Activated CD8-positive, alpha-beta memory T cell treated with anti-CD3 and anti-CD28 coated beads for 24 hours (primary cell): Measurements from ENCODE around the gene KRT6A.
A peak's percentile ranks its signal among the peaks of the same experiment; 100 is the strongest.

Experiments
- DNase-seq: peaks from one replicate; pipeline ENCODE4 v3.0.0-alpha.2; 2020

Gene KRT6A

GRCh38 chr12:52524241-52524897 lies 31.3 kb upstream of the KRT6A start:
- DNase-seq, result peak; percentile 26

GRCh38 chr12:52523824-52524223 lies 30.8 kb upstream of the KRT6A start:
- peak; percentile 28 for DNase-seq

- peak; percentile 50 for DNase-seq
Measured at GRCh38 chr12:52522346-52523011, 29.4 kb upstream of the KRT6A start.

GRCh38 chr12:52521568-52522266 lies 28.7 kb upstream of the KRT6A start:
- DNase-seq, result peak; percentile 32

GRCh38 chr12:52521175-52521567 lies 28.1 kb upstream of the KRT6A start:
- no peak for DNase-seq

DNA sequence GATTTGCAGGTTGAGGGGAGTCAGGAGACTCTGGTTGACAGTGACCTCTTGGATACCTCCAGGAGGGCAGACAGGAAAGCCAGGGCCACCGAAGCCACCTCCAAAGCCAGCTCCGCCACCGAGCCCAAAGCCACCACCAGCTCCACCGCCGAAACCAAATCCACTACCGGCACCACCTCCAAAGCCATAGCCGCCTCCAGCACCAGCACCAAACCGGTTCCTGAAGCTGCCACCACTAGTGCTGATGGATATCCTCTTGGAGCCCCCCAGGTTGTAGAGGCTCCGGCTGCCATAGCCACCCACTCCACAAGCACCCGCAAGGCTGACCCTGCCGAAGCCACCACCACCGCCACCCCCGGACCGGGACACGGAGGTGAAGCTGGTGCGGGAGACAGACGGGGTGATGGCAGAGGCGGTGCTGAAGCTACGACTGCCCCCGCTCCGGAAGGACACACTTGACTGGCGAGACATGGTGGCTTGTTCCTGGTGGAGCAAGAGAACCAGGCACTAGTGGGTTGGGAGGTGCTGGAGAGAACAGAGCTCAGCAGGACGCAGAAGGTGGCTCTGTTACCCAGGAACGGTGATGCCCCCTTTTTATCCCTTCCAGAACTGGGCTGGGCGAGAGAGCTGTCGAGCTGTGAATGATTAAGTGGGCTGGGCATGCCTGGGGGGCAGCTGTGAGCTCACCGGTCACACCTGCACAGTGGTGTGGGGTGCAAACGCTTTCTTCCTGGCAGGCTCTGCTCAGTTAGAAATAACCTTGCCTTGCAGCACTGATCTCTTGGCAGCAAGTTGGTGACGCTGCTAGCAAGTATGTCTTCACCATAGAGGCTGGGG lies 27.0 kb upstream of the KRT6A start, which contains the start of gene KRT5:
Gene KRT5, minus strand, starts transcription at position 569 of the 837 bp plus-strand sequence. Its CDS starts 98 bp downstream, at position 471.
- peak; percentile 33 for DNase-seq

- DNase-seq, result no peak
Measured at GRCh38 chr12:52519387-52519703, 26.3 kb upstream of the KRT6A start.

DNA sequence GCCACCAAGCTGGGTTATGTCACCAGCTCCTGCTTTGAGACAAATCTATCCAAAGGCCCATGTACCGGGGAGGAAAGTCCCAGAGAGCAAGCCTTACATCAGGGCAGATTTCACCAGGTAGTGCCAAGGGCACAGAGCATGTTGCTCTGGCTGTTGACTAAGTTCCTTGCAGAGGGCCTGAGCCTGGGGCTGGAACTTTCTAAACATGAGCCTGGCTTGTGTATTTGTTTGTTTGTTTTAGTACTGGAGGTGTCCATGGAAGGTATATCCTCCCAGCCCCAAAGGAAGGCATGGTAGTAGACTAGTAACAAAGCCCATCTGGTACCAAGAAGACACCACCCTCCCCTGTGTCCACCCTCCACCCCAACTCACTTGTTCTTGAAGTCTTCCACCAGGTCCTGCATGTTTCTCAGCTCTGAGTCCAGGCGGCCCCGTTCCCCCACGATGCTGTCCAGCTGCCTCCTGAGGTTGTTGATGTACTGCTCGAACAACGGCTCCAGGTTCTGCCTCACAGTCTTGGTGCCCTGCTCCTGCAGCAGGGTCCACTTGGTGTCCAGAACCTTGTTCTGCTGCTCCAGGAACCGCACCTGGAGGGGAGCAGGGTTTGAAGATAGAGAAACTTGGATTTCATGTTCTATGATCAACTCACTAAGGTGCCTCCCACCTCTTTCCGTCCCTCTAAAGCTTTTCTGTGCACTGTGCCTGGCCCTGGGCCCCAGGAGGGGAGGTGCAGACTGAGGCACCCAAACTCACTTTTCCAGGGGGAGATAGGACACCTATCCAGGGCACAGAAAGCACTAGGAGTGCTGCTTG lies 25.7 kb upstream of the KRT6A start:
- peak; percentile 26 for DNase-seq

- DNase-seq, result no peak
Measured at GRCh38 chr12:52517888-52518287, 24.8 kb upstream of the KRT6A start.

DNA sequence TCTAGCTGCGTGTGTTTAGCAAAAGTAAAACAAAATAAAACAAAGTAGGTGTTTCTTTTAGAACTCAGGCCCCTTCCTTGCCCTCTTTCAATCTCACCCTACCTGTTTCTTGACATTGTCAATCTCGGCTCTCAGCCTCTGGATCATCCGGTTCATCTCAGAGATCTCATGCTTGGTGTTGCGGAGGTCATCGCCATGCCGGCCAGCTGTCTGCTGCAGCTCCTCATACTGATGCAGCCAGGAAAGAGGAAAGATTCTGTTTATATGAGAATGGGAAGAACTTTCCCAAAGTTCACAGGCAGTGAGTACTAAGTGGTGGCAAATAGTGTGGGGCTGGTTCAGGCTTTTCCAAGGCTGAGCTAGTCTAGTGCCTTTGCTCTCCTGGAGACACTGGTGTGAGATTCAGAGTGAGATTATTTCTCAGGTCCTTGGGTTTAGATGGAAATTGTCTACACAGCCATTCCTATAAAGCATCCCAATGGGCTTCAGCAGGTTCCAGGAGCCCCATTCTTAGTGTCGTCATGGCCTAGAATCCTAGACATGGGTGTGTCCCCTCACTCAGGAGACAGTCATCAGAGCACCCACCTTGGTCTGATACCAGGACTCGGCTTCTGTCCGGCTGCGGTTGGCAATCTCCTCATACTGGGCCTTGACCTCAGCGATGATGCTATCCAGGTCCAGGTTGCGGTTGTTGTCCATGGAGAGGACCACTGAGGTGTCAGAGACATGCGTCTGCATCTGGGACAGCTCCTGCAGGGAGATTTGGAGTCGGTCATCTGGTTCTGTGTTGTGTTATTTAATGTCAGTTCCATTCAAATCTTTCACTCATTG lies 24.2 kb upstream of the KRT6A start:
- DNase-seq, result no peak

- DNase-seq, result peak; percentile 19
Measured at GRCh38 chr12:52515927-52516831, 23.1 kb upstream of the KRT6A start.

- DNase-seq, result no peak
Measured at GRCh38 chr12:52515319-52515646, 22.2 kb upstream of the KRT6A start.

DNA sequence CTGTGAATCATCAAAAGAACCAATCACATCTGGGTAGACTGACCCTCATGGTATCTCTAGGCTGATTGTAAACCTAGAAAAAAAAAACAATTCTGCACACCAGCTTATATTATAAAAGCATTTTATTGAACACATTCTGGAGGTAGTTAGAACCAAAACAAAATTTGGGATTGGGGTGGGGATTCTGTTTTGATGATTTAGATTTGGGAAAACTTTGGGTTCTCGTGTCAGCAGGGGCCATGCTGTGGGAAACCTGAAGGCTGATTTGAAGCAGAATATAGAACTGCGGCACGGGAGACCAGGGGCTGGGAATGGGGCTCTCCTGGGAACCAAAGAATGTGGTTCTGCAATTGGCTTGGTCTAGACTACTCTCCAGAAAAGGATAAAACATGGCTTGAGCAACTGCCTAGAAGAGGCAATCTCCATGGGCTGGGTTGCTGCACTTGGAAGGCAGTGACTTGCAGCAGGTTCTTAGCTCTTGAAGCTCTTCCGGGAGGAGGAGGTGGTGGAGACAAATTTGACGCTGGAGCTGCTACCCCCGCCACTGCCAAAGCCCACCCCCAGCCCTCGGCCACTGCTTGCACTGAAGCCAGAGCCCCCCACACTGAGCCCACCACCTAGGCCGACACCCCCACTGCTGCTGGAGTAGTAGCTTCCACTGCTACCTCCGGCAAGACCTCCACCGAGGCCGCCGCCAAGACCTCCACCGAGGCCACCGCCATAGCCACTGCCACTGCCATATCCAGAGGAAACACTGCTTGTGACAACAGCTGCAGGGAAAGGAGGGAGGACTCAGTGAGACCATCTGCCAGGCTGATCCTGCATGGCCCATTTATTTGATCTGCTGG lies 21.6 kb upstream of the KRT6A start:
- DNase-seq, result peak; percentile 30

DNA sequence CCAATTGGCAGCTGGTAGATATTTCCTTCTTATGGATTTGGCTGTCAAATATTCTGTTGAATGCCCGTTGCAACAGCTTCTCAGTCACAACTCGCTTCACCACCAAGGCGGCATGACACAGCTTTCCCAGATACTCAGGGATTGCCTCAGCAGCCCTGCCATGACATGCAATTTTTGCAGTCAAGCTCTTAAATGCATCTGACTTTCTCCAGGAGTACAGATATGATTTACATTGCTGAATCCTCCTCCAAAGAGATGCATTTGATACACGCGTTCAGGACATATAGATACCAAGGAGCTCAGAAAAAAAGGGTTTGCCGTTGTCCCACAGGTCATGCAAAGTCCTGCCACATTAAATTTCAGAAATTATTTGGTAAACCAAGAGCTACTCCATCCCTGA lies 20.7 kb upstream of the KRT6A start:
- peak; percentile 26 for DNase-seq

DNA sequence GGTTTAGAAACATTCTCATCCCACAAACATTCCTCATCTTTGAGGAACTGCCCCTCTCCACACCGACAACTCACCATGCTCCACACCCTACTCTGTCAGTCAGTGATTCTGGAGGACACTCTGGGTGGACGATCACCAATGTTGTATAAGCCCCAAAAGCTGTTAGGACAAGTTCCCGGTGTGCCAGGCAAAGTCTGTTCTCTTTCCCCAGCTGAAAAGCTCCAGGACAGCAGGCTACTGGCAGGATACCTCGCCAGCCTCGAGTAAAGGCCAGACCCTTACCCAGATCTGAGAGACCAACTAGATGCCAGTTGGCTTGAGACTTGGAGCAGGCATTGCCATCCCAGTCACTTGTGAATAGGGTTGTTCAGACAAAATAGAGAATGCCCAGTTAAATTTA lies 15.2 kb upstream of the KRT6A start:
- DNase-seq, result no peak

GRCh38 chr12:52506858-52507715 lies 14.0 kb upstream of the KRT6A start:
- DNase-seq, result no peak

GRCh38 chr12:52502877-52503276 lies 9.8 kb upstream of the KRT6A start:
- no peak for DNase-seq

DNA sequence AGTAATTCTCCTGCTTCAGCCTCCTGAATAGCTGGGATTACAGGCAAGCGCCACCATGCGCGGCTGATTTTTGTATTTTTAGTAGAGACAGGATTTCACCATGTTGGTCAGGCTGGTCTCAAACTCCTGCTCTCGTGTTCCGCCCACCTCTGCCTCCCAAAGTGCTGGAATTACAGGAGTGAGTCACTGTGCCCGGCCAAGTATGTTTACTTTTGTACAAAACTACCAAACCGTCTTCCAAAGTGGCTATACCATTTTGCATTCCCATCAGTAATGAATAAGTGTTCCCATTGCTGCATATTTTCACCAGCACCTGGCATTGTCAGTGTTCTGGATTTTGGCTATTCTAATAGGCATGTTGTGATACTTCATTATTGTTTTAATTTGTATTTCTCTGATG lies 8.4 kb upstream of the KRT6A start:
- no peak for DNase-seq
